ENCODE results near the gene GABRR1. TPM values are rescaled to one million over a fixed set of nuclear protein-coding genes. Genes with fewer than 3 reads are reported as not detected.
"Not testable (repeated sequence)": the region's sequence is repeated elsewhere in the genome, so short reads cannot be mapped to it uniquely, and the experiment has no call there.

The GABRR1 gene
- 1 to 10 TPM; 2.0 to 6.5 (median 2.4) TPM for polyA plus RNA-seq (ENCODE audit: insufficient read length in 4 of 4)

- peak in 2 of 4 donors; percentile 2 to 21 for DNase-seq (ENCODE audit: low read depth in 4 of 4, low spot score in 3 of 4)
These were observed at the start of gene GABRR1 for GRCh38 chr6:89217299-89217910. Gene GABRR1 (minus strand): TSS chr6:89217358. CDS start chr6:89217322, 36 bp downstream.

GRCh38 chr6:89264296-89264695 lies 47.1 kb upstream of the GABRR1 start:
- DNase-seq (ENCODE audit: low read depth in 4 of 4, low spot score in 3 of 4) = no peak

DNA sequence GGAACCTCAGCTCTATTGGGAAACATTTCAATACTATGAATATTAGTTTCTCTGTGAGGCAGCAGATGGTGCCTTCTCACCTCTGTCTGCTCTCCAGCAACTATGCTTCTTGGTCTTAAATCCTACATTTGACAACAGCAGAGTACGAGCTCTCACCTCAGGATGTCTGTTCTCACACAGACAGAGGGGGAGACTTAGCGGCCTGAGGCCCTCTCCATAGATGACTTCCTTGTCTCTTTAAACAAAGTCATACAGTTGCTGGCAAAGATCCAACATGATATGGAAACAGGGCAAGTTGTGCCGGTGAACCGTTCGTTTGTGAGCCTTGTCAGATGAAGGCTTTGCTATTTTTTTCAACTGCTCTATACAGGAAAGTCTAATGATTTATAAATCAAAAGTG lies 43.7 kb upstream of the GABRR1 start:
- DNase-seq (ENCODE audit: low read depth in 4 of 4, low spot score in 3 of 4) = no peak

GRCh38 chr6:89260310-89260709 lies 43.2 kb upstream of the GABRR1 start:
- DNase-seq (ENCODE audit: low read depth in 4 of 4, low spot score in 3 of 4) = no peak

- DNase-seq (ENCODE audit: low read depth in 4 of 4, low spot score in 3 of 4) = no peak
These were observed 41.8 kb upstream of the GABRR1 start for GRCh38 chr6:89258912-89259311.

DNA sequence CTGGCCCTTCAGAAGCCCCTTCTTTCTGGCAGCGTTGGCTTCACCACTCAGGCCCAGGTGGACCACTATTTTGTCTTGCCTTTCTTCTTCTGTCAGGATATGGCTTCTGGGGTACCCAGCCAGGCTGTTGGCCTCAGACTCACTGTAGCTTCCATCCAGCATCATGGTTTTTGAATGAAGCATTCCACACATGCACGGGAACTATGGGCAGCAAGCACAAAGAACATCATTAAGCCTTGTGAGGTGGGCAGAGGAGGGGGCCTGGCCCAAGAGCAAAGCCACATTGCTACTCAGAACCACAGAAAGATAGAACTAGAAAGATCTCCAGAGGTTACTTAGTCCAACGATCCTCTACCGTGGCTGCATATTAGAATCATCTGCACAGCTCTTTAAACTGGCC lies 40.6 kb upstream of the GABRR1 start:
- no peak for DNase-seq (ENCODE audit: low read depth in 4 of 4, low spot score in 3 of 4)

DNA sequence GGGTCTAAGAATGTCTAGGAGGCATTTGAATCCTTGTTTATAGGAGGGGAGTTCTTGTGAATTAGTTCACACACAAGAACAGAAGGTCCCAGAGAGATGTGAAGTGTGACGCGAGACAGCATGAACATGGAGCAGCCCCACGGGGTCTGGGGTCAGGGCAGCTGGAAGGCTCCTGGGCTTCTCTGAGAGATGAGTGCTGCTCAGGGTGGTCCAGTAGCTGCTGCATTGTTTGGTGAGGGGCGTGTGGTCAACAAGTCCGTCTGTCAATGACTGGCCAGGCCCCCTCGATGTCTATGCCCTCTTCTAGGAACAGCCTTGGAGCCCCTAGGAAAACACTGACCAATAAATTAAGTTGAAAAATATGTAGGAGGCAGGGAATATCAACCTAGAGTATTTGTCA lies 40.2 kb upstream of the GABRR1 start:
- DNase-seq (ENCODE audit: low read depth in 4 of 4, low spot score in 3 of 4) = no peak

- no peak for DNase-seq (ENCODE audit: low read depth in 4 of 4, low spot score in 3 of 4)
These were observed 38.3 kb upstream of the GABRR1 start for GRCh38 chr6:89255417-89255816.

DNA sequence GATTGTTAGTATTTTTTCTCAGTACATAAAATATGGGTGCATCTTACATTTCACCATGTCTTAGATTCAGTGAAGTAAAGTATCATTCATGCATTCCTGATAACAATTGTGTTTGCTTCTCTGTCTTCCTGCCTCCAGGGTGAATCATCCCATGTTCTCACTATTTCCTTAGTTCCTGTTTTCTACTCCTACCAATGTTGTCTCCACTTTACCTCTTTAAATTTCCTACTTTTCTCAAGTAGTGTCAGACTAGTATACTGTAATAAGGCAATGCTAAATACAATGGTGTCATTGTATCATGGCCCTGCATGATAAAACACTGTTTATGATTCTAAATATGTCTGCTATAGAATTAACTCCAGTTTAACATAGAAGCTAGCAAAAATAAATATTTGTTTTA lies 37.4 kb upstream of the GABRR1 start:
- no peak for DNase-seq (ENCODE audit: low read depth in 4 of 4, low spot score in 3 of 4)

DNA sequence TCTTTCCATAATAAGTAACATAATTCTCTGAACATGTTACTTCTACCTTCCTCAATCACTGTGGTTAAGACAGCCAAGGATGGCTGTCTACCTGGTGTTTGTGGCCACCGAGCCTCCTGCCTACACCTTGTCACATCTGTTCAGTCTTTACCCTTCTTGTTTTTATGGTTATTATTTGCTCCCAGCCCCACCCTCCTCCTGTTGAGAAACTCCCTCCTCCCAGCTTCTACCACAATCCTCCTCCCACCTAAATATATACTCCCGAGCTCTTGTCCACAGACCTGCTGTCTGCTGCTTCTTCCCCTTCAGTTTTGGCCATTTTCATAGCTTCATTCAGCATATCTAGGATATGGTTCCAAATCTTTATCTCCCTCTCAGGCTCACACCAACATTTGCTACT lies 35.7 kb upstream of the GABRR1 start:
- no peak for DNase-seq (ENCODE audit: low read depth in 4 of 4, low spot score in 3 of 4)

DNA sequence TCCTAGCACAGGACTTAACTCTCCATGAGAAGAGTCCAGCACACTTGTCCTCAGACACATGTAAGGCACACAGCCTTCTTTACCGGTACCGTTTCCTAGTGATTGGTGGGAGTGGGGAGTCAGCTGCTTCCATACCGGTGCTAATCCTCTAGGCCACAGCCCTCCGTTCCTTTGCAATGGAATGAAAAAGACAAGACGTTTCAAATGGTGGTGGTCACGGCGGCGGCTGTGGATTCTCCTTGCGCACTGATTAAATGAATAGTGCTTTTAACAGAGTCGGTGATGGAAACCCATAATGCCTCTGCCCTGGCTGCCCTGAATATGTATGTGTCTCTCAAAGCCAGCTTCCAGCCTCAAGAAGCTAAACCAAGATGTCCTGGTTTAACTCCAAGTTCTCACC lies 34.8 kb upstream of the GABRR1 start:
- no peak for DNase-seq (ENCODE audit: low read depth in 4 of 4, low spot score in 3 of 4)

GRCh38 chr6:89251170-89251569 lies 34.0 kb upstream of the GABRR1 start:
- no peak for DNase-seq (ENCODE audit: low read depth in 4 of 4, low spot score in 3 of 4)

DNA sequence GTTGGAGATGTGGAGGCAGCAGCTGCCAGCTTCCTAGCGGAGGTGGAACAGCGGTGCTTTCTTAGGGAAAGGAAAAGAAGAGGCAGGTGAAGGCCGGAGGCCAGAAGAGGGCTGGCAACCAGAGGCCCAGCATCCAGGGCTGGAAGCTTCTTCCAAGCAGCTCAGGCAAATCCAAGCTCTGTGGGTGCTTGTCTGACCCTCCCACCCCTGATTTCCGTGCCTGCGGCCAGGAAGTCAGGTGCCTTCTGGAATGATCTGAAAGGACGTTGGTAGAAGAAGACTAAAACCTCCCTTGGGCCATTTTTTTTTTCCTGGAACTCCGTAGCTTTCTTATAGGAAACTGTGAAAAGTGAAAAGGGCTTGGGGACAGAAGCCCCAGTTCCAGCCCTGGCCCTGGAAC lies 33.1 kb upstream of the GABRR1 start:
- no peak for DNase-seq (ENCODE audit: low read depth in 4 of 4, low spot score in 3 of 4)

- no peak for DNase-seq (ENCODE audit: low read depth in 4 of 4, low spot score in 3 of 4)
These were observed 27.3 kb upstream of the GABRR1 start for GRCh38 chr6:89244241-89244985.

DNA sequence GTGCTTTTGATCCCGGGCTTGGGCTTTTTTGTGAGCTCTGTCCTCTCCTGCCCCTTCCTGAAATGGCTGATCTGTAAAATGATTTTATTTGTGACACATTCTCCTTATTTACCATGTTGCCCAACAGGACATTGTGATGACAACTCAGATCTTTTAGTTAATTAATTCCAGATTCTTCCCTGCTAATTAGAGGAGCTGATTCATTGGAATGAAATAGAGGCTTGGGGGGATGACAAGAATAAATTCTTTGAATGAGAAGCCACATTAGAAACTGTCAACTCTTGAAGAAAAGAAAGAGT lies 26.1 kb upstream of the GABRR1 start:
- DNase-seq (ENCODE audit: low read depth in 4 of 4, low spot score in 3 of 4) = no peak

DNA sequence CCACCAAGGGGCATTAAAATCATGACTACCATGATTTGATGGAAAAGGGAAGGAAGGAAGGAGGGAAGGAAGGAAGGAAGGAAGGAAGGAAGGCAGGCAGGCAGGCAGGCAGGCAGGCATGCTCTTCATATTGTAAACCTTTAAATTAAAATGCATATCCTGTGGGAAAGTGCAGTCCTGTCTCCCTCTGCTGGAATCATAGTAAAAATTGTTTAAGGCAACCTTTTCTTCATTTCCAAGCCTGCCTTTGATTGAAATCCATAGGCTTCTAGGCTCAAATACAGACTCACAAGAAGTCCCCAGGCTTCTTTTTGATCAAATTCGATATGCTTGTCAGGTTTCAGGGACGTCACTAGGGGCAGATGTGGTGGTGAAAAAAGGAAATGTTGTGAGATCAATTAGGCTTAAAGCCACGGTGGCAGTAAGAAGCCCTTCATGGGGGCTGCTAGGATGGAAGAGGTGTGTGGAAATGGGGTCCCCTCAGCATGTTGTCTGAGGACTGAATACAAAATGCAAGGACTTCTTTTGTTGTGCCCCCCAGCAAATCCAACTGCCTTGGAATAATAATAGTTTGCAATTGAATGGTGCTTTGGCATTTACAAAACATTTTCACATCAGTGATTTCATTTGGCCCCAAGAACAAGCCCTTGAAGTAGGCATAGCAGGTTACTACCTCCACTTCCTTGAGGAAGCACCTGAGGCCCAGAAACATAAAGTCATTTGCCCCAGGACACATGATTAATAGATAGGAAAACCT lies 25.6 kb upstream of the GABRR1 start:
- DNase-seq (ENCODE audit: low read depth in 4 of 4, low spot score in 3 of 4) = peak in 3 of 4 donors; percentile 24 to 39 (median 29)

DNA sequence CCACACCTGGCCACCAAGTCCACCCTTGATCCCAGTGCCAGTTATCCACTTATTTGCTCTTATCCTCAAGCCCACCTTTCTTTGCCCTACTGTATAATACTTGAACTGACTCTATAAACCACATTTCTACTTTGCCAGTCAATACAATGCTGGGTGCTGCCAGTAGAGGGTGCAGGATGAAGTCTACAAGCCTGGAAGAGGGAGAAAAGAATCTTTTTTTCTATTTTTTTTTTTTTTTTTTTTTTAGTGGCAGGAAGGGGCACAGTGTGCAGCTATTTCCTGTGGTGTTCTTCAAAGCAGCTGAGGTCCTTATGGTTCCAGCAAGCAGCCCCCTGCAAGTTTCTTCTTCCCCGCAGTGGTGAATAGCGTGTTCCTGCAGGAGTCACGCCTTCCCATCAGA lies 22.2 kb upstream of the GABRR1 start:
- no peak for DNase-seq (ENCODE audit: low read depth in 4 of 4, low spot score in 3 of 4)

DNA sequence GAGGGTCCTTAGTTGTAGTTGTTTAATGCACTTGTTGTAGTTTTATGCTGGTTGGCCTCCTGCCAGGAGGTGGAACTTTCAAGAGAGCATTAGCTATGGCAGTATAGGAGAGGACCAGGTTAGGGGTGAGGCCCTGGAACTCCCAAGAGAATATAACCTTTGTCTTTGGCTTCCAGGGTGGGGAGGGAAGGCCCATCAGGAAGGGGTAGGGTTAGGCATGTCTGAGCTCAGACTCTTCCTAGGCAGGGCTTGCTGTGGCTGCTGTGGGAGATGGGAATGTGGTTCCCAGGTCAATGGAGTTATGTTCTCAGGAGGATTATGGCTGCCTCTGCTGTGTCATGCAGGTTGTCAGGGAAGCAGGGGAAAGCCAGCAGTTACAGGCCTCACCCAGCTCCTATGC lies 20.0 kb upstream of the GABRR1 start:
- no peak for DNase-seq (ENCODE audit: low read depth in 4 of 4, low spot score in 3 of 4)

DNA sequence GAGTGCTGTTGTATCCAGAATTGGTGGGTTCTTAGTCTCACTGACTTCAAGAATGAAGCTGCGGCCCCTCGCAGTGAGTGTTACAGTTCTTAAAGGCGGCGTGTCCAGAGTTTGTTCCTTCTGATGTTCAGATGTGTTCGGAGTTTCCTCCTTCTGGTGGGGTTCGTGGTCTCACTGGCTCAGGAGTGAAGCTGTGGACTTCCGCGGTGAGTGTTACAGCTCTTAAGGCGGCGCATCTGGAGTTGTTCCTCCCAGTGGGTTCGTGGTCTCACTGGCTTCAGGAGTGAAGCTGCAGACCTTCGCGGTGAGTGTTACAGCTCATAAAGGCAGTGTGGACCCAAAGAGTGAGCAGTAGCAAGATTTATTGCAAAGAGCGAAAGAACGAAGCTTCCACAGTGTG lies 16.4 kb upstream of the GABRR1 start:
- DNase-seq (ENCODE audit: low read depth in 4 of 4, low spot score in 3 of 4) = not testable (repeated sequence)

DNA sequence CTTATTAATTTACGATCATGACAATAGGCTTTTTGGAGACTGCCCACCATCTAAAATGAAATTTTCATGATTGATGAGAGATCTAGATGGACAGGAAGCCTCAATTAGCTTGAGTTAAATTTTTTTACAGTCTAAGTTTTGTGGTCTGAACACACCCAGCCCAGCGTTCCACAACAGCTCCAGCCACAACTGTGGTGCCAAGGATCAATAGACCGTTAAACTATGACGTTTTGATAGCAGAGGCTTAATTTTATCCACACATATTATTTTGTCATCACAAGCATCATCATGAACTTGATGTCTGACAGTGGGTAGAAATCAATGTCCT lies 5.5 kb upstream of the GABRR1 start:
- DNase-seq (ENCODE audit: low read depth in 4 of 4, low spot score in 3 of 4) = no peak

- no peak for DNase-seq (ENCODE audit: low read depth in 4 of 4, low spot score in 3 of 4)
These were observed 5.0 kb upstream of the GABRR1 start for GRCh38 chr6:89221971-89222711.
